Activated CD4-positive, CD25-positive, alpha-beta regulatory T cell (primary cell): ENCODE data around the gene MPZL1.

Source experiments
- DNase-seq, 4 experiments: peaks; one replicate each; lab custom pipeline; 2025; lab: John Stamatoyannopoulos, UW

The MPZL1 gene

DNA sequence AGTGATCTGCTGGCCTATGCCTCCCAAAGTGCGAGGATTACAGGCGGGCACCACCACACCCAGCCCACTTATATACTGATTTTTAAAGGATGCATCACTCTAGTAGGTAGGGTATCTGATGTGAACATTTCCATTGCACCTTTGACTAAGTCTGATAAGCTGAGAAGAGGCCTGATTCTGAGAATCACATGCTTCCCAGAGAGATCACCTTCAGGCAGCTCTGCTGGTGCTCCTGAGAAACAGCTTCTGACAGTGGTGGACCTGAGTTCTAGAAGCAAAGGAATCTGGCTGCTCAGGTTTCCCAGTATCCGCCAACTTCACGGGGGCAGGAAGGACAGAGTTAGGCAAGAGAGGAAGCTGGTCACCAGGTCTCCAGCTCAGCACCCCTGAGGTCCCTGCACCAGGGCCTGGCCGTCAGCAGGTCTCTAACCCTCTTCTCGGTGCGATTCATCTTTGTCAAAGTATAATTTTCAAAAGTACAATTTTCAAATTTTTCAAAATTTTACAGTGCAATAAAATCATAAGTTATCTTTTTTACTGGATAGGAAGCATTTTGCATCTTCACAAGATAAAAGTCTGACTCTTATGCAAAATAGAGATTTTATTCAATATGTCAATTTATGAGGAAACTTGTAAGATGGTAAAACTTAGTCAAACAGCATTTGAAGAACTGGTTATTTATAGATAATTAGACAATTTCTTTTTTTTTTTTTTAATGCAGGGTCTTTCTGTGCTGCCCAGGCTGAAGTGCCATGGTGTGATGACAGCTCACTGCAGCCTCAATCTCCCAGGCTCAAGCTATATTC, 25.8 kb upstream of the MPZL1 start:
- no peak for DNase-seq

DNA sequence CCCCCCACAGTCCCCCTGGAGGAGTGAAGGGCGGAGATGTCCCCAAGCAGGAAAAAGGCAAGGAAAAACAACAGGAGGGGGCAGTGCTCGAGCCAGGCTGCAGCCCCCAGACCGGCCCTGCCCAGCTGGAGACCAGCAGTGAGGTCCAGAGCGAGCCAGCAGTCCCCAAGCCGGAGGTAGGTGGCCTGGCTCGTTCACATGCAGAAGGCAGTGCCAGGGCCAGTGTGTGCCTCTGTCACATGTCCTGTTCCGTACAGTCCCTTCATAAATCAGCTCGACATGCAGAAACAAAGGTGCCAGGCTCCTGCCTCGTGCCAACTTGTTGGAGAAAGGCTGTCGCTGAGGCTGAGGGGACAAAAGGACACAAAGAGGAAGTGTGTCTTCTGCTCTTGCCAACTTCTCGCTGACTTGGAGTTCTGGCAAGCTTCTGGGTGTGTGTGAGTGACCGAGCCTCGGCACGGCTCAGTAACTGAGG, 24.1 kb upstream of the MPZL1 start:
- DNase-seq, result no peak

GRCh38 chr1:167698313-167698712, 23.5 kb upstream of the MPZL1 start:
- no peak for DNase-seq

- DNase-seq, result no peak
Observed at GRCh38 chr1:167701510-167701909, 20.3 kb upstream of the MPZL1 start.

DNA sequence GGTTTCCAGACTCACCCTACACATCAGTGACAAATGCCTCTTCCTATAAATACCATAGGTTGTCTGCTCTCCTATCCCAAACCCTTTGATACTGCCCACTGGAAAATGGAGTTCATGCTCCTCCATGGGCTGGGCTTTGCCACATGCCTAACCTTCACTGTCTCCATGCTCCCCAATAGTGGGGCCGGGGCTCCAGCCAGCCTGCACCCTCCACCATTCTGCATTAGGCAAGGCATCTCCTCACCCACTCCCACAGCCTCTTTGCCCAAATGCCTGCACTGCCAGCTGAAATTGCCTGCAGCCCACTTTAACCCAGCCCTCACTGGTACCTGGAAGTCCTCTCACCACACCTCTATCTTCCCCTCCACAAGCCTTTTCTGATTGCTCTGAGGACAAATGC, 18.2 kb upstream of the MPZL1 start:
- no peak for DNase-seq

- no peak for DNase-seq
Observed at GRCh38 chr1:167704715-167705114, 17.1 kb upstream of the MPZL1 start.

DNA sequence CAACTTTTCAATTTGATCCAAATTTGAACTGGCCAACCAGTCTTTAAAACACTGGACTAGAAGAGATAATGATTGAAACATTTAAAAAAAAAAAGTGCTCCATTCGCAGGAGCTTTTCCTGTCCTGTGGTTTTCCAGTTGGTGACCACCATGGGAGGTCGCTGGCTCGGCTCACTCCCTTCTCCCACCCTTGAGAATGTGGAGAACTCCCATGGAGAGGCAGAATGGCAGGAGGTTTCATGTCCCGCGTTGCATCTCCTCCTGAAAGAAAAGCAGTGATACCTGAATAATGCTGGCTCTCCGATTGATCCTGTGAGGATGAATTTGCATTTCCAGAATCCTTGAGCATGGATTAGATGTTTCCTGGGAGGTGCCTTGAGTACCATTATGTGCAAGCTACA, 16.5 kb upstream of the MPZL1 start:
- DNase-seq, result no peak

DNA sequence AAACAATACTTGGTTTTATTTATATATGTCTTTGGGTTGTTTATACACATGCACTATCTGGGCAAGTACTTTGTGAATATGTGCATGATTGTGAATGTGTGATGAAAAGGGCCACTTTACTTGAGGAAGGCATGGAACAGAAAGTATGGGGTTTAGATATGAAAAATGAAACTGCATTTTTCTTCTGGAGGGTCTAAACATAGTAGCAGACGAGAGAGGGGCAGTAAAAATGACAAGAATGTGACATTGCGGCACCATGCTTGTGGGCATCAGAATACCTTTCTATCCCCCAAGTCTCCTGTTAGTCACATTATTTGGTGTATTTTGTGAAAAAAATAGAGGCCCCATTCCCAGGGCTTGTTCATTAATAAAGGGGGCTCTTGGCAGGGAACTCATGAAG, 15.4 kb upstream of the MPZL1 start:
- no peak for DNase-seq

GRCh38 chr1:167706931-167707877, 14.6 kb upstream of the MPZL1 start:
- no peak for DNase-seq

DNA sequence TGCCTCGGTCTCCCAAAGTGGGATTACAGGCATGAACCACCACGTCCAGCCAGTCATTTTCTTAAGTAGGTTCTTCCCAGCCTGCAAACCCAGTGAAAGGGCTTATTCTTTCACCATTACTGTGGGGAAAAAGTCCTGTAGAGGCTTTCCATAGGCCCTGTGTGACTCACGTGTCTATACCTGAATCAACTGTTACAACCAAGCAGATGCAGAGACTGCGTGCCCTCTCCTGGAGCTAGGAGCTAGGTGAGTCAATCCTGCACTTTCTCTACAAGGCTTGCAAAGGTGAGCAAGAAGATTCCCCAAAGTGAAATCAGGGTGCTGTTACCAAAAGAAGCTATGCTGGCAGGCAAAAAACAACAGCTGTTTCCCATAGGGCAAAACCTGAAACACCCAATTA, 13.8 kb upstream of the MPZL1 start:
- DNase-seq, result no peak

GRCh38 chr1:167708940-167709389, 12.8 kb upstream of the MPZL1 start:
- no peak for DNase-seq

- no peak for DNase-seq
Observed at GRCh38 chr1:167710836-167711235, 10.9 kb upstream of the MPZL1 start.

DNA sequence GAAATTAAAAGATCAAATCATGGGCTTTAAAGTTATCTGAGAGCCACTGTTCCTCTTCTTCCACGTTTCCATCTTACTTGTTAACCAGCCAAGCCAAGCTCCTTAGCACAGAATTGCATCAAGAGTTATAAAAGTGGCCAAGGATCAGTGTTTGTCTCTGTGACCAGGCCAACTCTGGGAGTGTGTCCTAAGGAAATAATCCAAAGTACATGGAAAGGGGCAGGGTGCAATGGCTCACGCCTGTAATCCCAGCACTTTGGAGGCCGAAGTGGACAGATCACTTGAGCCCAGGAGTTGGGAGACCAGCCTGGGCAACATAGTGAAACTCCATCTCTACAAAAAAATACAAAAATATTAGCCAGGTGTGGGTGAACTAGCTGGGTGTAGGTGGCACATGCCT, 10.0 kb upstream of the MPZL1 start:
- no peak for DNase-seq

- DNase-seq, result no peak
Observed at GRCh38 chr1:167713330-167714081, 8.3 kb upstream of the MPZL1 start.

DNA sequence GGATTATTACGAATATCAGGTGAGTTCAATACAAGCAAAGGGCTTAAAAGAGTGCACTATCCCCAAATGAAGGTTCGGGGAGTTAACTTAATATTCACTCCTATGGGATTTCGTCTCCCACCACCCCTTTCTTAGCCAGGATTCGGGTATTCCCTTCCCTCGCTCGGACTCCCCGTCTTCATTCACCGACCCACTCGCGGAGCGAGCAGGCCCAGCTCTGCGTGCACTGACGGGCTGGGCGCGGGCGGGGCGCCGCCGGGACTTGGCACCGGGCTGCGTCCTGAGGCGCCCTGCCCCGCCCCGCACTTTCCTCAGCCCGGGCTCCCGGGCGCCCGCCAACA, 7.7 kb upstream of the MPZL1 start:
- no peak for DNase-seq

DNA sequence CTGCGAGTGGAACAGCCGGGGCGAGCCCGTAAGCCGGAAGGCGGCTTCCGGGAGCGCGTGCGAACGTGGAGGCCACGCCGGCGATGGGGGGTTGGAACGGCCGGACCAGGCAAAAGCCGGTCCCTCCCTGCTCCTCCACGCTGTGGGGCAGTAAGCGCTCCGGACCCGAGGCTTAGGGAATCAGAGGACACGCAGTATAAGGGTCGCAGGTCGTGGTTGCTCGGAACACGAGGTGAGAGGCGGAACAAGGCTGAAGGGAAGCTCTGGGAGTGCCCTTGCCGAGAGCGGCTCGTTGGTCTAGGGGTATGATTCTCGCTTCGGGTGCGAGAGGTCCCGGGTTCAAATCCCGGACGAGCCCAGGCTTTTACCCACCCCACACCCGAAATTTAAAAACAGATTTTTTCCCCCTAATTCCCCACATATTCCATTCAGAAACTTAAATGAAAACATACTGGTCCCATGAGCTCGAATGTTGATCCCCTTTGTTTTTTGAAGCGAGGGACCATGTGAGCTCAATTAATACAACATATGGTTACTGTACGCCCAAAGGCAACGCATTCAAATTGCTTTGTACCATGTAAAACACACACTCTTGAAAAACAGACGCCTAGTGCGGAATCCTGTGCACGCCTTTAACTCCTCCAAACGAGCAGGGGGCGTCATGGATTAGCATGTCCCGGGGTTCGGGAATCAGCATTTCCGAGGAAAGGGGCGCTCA, 7.2 kb upstream of the MPZL1 start:
- DNase-seq, result peak; percentile 70 to 91 (median 83)

DNA sequence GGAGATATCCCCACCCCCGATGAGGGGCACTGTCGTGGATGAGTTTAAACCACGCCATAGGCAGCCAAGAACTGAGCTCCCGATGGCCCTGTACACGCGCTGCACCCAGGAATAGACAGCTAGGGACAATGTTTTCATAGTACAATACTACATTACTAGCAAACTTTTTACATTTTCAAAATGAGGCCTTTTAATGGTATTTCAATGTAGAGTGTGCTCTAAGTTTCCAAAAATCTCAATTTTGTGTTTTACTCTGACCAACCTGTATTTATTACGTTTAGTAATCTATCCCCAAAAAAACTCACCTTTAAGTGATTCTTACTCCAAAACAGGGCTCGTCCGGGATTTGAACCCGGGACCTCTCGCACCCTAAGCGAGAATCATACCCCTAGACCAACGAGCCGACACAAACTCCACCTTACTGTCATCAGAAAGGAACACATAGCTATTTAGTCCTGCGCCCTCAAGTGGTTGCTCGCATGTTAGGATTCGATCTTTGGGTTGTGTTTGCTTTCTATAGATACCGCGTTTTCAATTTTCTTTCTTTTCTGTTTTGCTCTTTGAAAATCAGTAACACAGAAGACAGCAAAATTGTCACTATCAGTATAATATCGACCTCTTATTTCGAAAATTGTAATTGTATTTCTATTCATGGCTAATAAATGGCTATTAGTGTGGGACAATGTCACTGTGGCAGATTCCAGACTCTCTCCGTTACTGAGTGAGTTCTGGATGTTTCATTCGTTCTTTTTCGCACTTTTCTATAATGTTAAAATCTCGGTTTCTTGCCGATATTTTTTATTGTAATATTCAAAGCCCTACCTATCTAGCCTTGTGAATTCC, 6.4 kb upstream of the MPZL1 start:
- peak; percentile 56 to 84 (median 62) for DNase-seq

- DNase-seq, result no peak
Observed at GRCh38 chr1:167716000-167716271, 5.8 kb upstream of the MPZL1 start.

- DNase-seq, result no peak
Observed at GRCh38 chr1:167717351-167717750, 4.4 kb upstream of the MPZL1 start.

- no peak for DNase-seq
Observed at GRCh38 chr1:167718914-167719691, 2.7 kb upstream of the MPZL1 start.
